NCI-H460 (cell line): ENCODE data around the gene ELAVL4. TPM values are rescaled to one million over a fixed set of nuclear protein-coding genes. Genes with fewer than 3 reads are reported as not detected.
"Not testable (repeated sequence)": the region's sequence is repeated elsewhere in the genome, so short reads cannot be mapped to it uniquely, and the experiment has no call there.

Experiments used
- DNase-seq: peaks from one replicate; pipeline ENCODE4 v3.0.0-alpha.2; 2016; ENCODE audit warnings: low read depth; ENCODE audit errors: extremely low read depth
- total RNA-seq: library from RNA; depleted of rRNA; stranded (reverse); fragments of >200 nt; shearing (Covaris generic); gene quantifications from 2 replicates; pipeline ENCODE4 v1.2.3, GENCODE V29; 2014

Gene ELAVL4
- total RNA-seq, 1 experiment from 2014 or later = 0.10 TPM

DNA sequence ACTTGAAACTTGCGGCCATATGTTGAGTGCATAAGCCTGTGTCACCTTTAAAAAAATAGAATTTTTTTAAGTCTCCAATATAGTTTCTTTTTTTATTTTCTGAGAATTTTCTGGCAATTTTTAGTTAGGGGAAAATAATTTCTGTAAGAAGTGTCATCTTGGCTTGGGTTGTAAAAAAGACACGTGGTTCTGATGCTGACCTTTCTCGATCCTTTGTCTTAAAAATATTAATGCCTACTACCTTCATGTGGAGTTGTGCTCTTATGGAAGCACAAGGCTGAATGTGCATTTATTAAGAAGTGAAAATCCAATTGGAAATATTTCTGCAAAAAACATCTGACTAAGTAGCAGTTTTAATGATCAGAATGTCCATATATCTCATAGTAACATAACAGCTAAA, 3.5 kb downstream of the ELAVL4 start:
- DNase-seq = no peak

DNA sequence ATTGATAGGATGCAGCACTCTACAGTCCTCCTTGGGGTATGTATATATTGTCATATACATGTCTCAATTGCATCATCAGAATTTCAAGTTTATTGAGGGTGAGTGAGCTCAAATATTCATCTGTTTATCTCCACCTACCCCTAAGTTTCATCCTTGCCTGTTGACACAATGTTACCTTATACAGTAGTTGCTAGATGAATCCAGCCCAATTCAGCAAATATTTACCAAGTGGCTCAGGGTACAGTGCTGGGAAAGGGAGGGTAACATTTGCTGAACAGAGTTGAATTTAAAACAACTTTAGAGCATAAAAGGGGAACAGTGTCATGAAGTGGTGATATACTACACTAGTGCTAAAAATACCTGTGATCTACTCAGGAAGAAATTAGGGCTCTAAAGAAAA, 14.4 kb downstream of the ELAVL4 start:
- no peak for DNase-seq

- no peak for DNase-seq
These were observed 18.4 kb downstream of the ELAVL4 start for GRCh38 chr1:50126927-50127715.

DNA sequence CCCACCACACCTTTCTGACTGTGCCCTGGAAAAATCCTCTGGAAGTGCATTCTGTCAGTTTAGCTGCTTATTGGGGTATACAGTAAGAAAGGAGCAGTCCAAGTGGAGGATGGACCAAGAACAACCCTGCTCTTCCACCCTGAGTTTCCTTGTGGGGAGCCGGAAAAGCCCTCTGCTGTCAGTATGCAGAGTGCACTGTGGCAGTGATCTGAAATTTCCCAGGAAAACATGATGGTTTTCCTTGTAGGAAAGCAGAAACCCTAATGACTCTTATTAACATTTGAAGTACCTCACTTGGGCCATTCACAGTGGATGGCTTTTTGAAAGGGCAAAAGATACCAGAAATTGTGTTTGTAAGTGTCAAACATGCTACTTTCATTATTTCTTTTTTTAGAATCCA, 20.5 kb downstream of the ELAVL4 start:
- no peak for DNase-seq

- no peak for DNase-seq
These were observed 23.7 kb downstream of the ELAVL4 start for GRCh38 chr1:50132347-50132894.

DNA sequence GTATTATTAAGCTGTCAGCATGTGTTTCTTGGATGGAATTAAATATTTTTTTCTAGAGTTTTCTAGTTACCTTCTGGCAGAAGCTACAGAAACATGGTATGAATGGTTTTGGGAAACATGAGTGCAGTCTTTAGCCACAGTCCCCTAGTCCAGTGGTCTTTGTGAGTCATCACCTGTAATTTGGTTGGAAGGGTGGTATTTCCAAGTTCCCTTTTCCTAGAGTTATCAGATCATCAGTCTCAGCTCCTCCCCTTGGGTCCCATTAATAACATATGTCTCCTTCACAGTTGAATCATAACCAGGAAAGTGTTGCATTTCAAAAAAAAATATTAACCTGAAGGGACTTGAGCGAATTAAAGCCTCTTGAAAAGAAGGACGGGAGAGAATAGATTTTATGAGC, 27.0 kb downstream of the ELAVL4 start:
- DNase-seq = no peak

GRCh38 chr1:50139339-50140181, 30.8 kb downstream of the ELAVL4 start:
- DNase-seq = no peak

DNA sequence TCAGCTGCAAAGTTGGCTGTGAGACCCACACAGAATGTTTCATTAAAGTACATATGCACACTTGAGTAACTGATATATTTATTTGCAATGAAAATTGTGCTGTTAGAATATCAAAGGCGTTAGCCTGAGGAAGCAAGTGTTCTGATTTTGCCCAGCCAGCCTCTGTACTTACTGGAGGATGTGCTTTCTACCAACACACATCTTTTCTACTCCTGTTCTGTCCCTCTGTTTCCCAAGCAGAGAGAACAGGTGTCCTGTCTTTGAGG, 31.4 kb downstream of the ELAVL4 start:
- no peak for DNase-seq

GRCh38 chr1:50147191-50147850, 38.6 kb downstream of the ELAVL4 start:
- no peak for DNase-seq

GRCh38 chr1:50148142-50148923, 39.6 kb downstream of the ELAVL4 start:
- no peak for DNase-seq

- DNase-seq = no peak
These were observed 43.5 kb downstream of the ELAVL4 start for GRCh38 chr1:50152236-50152635.

DNA sequence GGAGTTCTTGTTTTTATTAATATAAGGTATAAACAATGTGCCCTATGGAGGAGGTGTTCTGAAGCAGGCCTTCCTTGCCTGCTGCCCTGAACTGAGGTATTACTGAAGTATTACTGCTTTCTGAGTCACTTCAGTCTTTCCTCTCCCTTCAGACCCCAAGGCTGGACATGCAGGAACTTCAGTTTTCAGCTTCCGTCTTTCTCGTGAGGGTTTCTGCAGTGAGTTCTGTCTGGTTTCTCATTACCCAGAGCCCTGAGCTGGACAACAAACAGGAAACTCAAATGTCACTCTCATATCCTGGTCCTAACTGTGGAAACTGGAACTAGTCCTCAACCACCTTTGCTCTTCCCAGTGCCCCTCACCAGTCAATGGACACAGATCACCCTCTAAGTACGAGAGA, 46.8 kb downstream of the ELAVL4 start:
- no peak for DNase-seq

DNA sequence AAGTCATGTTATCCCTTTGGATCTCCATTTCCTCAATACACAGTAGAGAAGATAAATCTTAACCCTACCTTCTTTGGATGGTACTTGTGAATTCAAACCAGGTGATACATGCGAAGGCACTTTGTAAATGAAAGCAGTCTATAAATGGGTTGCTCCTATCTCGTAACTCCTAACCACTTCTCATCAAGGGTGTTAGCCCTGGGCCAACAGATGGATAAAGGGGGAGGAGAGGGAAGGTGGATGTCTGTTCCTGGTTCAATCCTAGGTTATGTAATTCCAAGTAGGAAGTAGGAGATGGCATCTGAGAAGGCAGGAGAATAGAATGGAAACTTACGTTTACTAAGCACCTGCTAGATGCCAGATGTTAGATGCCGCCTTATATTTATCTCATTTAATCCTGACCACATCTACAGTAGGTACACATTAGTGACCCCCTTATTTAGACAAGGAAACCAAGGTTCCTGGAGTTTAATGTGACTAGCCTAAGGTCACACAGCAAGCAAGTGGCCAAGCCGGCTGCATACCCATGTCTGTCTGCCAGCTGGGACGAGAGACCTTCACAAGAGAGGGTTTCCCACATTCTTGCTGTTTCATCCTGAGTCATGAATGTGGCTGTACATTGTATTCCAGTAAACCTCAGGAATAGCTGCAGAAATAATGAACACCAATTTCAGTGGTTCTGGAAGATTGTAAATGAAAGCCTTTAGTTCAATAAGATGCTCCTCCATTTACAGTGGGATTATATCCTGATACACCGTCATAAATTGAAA, 47.7 kb downstream of the ELAVL4 start:
- DNase-seq = no peak

DNA sequence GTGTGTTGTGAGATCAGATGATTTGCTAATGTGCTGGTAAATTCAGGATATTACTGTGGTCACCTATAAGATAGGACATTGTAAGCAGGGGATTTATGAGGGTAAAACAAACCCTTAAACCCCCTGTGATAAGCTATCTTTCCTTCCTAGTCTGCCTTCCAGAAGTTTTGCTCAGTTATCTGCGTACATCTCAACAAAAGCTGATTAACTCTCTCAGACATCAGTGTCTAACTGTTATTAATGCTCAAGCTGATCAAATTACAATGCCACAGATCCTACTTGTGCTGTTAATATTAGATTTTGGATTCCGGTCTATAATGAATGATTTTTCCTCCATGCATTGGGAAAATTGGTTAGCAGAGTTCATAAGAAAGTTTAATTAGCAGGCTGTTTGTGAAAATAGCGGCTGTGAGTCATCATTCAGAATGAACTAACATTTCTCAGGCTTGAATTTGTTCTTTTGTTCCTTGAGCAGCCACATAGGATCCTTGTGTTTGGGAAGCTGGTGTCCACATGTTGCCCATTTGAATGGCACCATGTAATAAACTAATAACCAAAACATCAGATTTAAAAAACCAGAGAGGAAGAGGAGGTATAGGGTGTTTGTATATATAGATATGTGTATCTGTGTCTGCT, 48.7 kb downstream of the ELAVL4 start:
- no peak for DNase-seq

GRCh38 chr1:50158421-50158820, 49.7 kb downstream of the ELAVL4 start:
- DNase-seq = no peak

GRCh38 chr1:50163680-50164079, 55.0 kb downstream of the ELAVL4 start:
- no peak for DNase-seq

DNA sequence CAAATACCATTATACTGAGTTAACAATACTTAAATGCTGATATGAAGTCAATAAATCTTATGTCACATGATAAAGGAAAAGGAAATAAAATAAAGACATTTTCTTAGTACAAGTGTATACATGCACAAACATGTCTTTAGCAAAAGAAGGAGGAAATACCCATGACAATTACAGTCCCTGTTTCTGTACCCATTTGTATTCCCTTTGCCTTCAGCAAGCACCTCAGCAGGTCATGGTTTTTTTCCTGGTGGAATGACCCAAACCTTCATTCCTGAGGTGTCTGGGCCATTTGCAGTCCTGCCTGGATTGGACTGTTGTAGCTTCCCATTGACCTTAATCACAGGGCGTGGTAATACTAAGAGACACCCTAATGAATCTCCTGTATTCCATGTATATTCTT, 57.6 kb downstream of the ELAVL4 start:
- DNase-seq = not testable (repeated sequence)

GRCh38 chr1:50172299-50172698, 63.6 kb downstream of the ELAVL4 start:
- no peak for DNase-seq

DNA sequence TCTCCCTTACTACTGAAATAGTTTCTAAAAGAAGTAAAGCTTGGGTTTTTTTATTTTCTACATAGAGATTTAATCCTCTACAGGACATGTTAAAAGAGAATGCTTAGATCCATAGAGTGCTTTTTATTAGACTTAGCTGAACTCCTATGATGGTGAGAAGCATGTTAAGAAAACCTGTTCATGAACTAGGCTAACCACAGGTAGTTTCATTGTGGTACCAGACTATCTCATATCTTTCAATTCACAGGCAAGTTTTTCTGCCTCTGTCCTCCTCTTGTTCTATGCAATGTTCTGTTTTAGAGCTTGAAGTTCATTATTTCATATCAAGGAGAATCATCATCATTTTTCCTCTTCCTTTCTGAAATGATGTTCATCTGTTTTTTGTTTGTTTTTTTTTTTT, 65.4 kb downstream of the ELAVL4 start:
- no peak for DNase-seq
